Psoas muscle (tissue), 8 donors: Measurements from ENCODE around the gene NSG1. TPM values are rescaled to one million over a fixed set of nuclear protein-coding genes. Genes with fewer than 3 reads are reported as not detected.

Experiments used
- ATAC-seq, 4 donors: fragments of 200-7000 bp; cut with Tn5 transposase; one replicate each; pipeline ENCODE4 v1.9.1; 2020; ENCODE audit warnings: moderate library complexity in 3 of 4, mild to moderate bottlenecking in 2 of 4
- DNase-seq, 2 donors: peaks; one replicate each; pipeline ENCODE4 v3.0.0-alpha.2; 2020
- H3K27ac ChIP-seq: fragments of 200-600 bp; one replicate; pipeline ENCODE4 v1.8.0; 2022
- H3K27me3 ChIP-seq, 3 donors: fragments of 200-600 bp in 1 of 3; one replicate each; pipeline versions ENCODE4 v1.6.1 to v1.8.0; 2013 to 2022; ENCODE audit warnings: low read length in 2 of 3, mild to moderate bottlenecking in 2 of 3, moderate library complexity in 1 of 3; ENCODE audit not compliant: insufficient read depth in 3 of 3
- H3K36me3 ChIP-seq, 2 donors: fragments of 200-600 bp in 1 of 2; one replicate each; pipeline versions ENCODE4 v1.6.1 to v1.8.0; 2013 to 2022; ENCODE audit warnings: low read depth in 1 of 2, mild to moderate bottlenecking in 1 of 2, moderate library complexity in 1 of 2; ENCODE audit not compliant: insufficient read depth in 1 of 2
- H3K4me1 ChIP-seq: fragments of 200-600 bp; one replicate; pipeline ENCODE4 v1.8.0; 2022
- H3K4me3 ChIP-seq: fragments of 200-600 bp; one replicate; pipeline ENCODE4 v1.8.0; 2022; ENCODE audit warnings: mild to moderate bottlenecking
- H3K9me3 ChIP-seq: fragments of 200-600 bp; one replicate; pipeline ENCODE4 v1.8.0; 2022
- WGBS, 3 donors: extraction: QIAGEN DNeasy Blood & Tissue Kit; methylation state at CpG; one replicate each; pipeline versions ENCODE4 v1.1.6 to v1.1.7; 2013; 5-methylcytosine and 5-hydroxymethylcytosine counted together
- intact Hi-C, 2 donors: fragments of 100-400 bp; cut with DNase I; formaldehyde crosslinking; loops; one replicate each; pipeline versions ENCODE4 v1.11.0 to v1.14.2; 2022
- polyA plus RNA-seq, 3 donors: library from polyadenylated mRNA; stranded (reverse); fragments of 200-250 nt; gene quantifications; one replicate each; pipeline ENCODE4 v1.2.3, GENCODE V29; 2013
- total RNA-seq, 4 donors: library from RNA; stranded (reverse); fragmentation: NEBNext Ultra II Directional in 2 of 4; extraction: Animal tissue kit (Norgen Biotek cat#: 25700) in 2 of 4; gene quantifications; one replicate each; pipeline versions ENCODE4 v1.2.1 to v1.2.4, GENCODE V29; 2021 to 2023
- TF ChIP-seq, protein P1 (sequence below): fragments of 200-600 bp; IDR thresholded peaks from one replicate; pipeline ENCODE4 v1.8.0; 2022; ENCODE audit warnings: antibody characterized with exemption
- donor health status: healthy with polysubstance abuse.
- donor health status: DM: no; HTN: no; CAD: no; lungs with moderate emphysema.
- donor health status: Bipolar disorder and iron deficiency.
- donor health status: healthy.
- donor health status: DM: yes; HTN: yes; CAD: no.
- donor health status: DM: no; HTN: no; CAD: no.
- donor health status: DM: no; HTN: no; CAD: no.
- donor health status: DM: yes; HTN: yes; CAD: no.

NSG1 gene
- total and polyA plus RNA-seq, 7 donors, result 0.11 to 0.50 (median 0.28) TPM; not detected in 2

DNA sequence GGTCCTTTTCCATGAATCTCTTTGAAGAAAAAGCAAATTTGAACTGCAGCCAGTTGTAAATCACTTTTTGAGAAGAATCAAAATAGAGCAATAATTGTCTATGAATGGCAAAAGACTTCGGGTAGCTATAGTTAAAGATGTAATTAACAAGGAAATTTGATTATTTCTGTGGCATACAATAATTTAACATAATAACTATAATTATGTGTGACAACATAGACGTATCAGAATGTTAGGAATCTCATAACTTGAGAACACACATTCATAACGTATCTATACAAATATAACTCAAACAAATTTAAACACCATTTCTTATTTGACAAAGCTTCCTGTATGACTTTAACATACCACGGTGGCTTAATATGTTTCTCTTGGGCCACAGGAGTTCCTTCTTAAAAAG is 36.0 kb upstream of the NSG1 start:
- no peaks in the 10 kb centered on the region for H3K9me3 ChIP-seq
- DNase-seq (no peak), ATAC-seq (no peak)
- H3K27me3 ChIP-seq, result peaks cover 0 to 18% (median under 1%) of the 10 kb centered on the region in 3 donors
- intact Hi-C loops, result no loop called here
- WGBS, 3 donors, result 58 to 60% (median 59%) methylated on average over 4 of the region's 4 CpGs
- H3K4me3 ChIP-seq, result no peak overlapping the region
- TF ChIP-seq, protein P1, sequence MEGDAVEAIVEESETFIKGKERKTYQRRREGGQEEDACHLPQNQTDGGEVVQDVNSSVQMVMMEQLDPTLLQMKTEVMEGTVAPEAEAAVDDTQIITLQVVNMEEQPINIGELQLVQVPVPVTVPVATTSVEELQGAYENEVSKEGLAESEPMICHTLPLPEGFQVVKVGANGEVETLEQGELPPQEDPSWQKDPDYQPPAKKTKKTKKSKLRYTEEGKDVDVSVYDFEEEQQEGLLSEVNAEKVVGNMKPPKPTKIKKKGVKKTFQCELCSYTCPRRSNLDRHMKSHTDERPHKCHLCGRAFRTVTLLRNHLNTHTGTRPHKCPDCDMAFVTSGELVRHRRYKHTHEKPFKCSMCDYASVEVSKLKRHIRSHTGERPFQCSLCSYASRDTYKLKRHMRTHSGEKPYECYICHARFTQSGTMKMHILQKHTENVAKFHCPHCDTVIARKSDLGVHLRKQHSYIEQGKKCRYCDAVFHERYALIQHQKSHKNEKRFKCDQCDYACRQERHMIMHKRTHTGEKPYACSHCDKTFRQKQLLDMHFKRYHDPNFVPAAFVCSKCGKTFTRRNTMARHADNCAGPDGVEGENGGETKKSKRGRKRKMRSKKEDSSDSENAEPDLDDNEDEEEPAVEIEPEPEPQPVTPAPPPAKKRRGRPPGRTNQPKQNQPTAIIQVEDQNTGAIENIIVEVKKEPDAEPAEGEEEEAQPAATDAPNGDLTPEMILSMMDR, result no peak
- H3K36me3 ChIP-seq, result no peaks in the 10 kb centered on the region
- no peaks in the 10 kb centered on the region for H3K4me1 ChIP-seq
- H3K27ac ChIP-seq, result no peak overlapping the region

DNA sequence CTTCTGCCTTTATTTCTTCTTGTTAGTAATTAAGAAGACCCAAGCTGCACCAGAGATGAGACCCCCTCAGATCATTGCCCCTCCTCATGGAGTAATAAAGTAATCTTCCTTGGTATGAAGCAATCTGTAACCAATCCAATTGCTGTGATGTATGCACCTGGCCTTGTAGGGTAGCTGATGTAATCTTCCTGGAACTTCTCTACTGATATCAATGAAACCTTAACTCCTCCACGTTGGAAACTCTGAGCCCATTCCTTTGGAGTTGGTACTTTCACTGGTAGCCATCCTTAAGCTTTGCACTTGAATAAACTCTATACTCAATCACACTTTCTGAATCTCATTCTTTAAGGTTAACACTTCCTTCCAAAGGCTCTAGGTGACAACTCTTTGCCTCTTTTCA is 31.6 kb upstream of the NSG1 start:
- intact Hi-C loops, result no loop called here
- peaks cover 0 to 39% (median 2%) of the 10 kb centered on the region in 3 donors for H3K27me3 ChIP-seq
- H3K9me3 ChIP-seq, result no peaks in the 10 kb centered on the region
- H3K27ac ChIP-seq, result no peak overlapping the region
- no peaks in the 10 kb centered on the region for H3K4me1 ChIP-seq
- H3K4me3 ChIP-seq, result no peak overlapping the region
- 34 to 45% (median 35%) methylated on average over 1 of the region's 1 CpG for WGBS, 3 donors
- TF ChIP-seq, protein P1, result no peak
- DNase-seq, result no peak
- no peaks in the 10 kb centered on the region for H3K36me3 ChIP-seq
- ATAC-seq, result no peak

DNA sequence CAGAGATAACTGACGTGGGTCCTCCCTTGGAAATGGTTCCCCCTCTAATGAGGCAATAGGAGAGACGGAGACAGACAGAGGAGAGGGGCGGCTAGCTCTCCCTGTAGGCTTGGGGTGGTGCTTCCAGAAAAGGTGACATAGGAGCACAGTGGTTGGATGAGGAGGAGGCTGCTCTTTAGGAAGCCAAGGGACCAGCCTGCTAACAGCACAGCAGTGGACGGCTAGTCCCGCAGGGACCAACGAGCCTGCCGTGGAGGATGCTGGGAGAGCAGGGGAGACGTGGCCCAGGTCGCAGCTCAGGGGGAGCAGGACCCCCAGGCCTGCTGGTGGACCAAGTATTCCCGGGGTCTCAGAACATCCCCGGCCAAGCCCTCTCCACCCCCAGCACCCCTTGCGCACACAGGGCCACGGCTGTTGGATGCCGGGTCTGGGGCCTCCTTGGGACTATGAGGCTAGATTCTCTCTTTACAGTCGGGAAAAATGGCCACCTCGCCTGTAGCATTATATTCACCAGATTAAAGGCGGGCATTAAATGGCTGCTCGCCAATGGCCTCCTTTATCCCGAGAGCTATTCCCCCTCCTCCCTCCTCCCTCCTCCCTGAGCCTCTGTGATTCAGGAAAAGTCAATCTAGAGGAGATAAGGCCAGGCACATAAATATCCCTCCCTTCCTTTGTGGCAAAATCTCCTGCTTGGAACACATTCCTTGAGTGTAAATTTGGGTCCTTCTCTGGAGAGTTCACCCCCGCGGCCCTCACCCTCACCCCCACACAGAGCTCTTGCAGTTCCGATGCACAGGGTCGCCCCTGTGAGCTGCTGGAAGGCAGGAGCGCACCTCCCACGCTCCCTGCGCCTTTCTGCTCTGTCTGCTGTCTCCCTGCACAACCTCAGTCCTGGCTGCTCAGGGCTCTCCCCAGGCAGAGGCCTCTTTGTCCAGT is 30.5 kb upstream of the NSG1 start:
- 60 to 68% (median 67%) methylated on average over 21 to 26 of the region's 26 CpGs for WGBS, 3 donors
- Histone ChIP-seq H3K9me3 (no peaks in the 10 kb centered on the region), H3K4me1 (no peaks in the 10 kb centered on the region), H3K27ac (no peak overlapping the region), H3K27me3 (peaks cover 0 to 42% (median 2%) of the 10 kb centered on the region in 3 donors), H3K4me3 (no peak overlapping the region), H3K36me3 (no peaks in the 10 kb centered on the region)
- intact Hi-C loops, result no loop called here
- DNase-seq (no peak), ATAC-seq (no peak)
- TF ChIP-seq, protein P1, result no peak

DNA sequence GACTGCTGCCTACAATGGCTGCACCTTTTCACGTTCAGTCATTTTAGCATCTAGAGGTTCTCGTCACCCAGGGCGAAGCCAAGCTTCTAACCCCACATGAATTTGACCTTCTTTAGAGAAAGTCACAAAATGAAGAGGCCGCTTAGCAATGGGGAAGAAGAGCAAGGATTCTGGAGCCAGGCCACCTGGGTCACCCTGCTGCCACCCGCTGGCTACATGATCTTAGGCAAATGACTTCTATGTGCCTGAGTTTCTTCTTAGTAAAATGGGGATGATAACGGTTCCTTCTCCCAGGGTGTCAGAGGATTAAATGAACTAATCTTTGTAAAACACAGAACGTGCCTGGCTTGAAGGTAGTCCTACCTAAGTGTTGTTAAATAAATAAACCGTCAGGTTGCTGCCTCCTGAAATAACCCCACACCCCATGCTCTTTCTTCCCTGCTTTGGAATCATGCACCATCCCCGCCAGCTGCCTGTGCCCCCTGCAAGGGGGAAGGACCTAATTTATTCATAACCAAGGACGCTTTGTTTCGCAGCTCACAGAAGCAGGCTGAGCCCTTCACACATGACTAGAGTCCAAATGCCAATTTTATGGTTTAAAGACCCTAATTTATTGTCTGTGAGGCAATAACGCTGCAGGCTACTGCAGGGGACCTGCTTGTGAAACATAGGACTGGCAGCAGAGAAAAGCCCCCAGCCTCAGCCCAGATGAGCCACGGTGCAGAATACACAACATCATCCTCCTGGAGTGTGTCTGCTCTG is 28.6 kb upstream of the NSG1 start:
- no peak overlapping the region for H3K4me3 ChIP-seq
- ATAC-seq, result no peak
- intact Hi-C loops, result no loop called here
- no peak for DNase-seq
- no peaks in the 10 kb centered on the region for H3K36me3 ChIP-seq
- TF ChIP-seq, protein P1, result no peak
- H3K27ac ChIP-seq, result no peak overlapping the region
- H3K4me1 ChIP-seq, result no peaks in the 10 kb centered on the region
- peaks cover 0 to 48% (median 2%) of the 10 kb centered on the region in 3 donors for H3K27me3 ChIP-seq
- H3K9me3 ChIP-seq, result no peaks in the 10 kb centered on the region
- WGBS, 3 donors, result 30 to 40% (median 31%) methylated on average over 13 of the region's 13 CpGs
